Measurements from ENCODE around the gene FGFR2.
"Not testable (repeated sequence)": the region's sequence is repeated elsewhere in the genome, so short reads cannot be mapped to it uniquely, and the experiment has no call there.

The FGFR2 gene

DNA sequence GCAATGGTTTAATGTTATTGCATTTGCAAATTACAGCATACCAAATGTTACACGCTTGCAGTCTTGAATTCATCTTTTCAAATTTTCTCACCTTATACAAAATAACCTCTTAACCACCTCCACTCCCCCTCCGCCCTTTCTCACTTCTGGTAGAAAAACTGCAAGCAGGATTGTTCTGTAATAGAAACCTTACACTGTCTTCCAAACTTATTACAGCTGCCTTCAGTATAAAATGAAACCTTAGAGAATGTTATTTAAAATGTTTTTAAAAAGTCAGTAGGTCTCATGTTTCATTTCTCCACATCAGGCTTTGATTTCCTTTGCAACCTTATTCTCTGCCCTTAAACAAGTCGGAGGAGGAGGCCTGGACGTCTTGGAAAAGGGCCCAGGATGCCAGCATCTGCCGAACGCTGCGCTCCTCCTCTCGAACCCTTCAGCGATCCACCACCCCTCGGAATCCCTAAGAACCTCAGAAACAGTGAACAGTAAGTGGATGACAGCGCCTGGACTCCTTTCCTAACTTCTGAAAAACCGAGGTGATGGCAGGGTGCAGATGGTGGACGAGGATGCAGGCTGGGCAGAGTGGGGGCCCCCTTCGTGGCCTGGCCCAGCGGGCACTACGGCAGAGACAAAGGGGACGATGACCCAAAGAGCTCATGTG is 74.0 kb downstream of the FGFR2 start:
- peak; percentile 45 for DNase-seq (ENCODE audit: low read depth)

DNA sequence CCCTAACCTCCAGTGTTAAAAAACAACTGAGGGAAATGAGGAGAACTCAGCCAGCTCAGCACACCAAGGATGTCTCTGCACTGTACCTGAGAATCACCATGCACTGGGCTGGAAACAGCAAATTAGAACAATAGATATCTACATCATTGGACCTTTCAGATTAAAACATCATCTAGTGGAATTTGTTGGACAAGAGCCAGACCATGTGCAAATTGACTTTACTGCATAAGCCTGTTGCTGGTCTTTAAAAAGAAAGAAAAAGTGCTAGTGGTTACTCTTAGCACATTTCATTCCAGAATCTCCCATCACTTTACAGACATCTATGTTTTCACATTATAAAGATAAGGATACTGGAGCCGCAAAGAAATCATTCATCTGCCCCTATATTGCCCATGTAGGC is 75.4 kb downstream of the FGFR2 start:
- DNase-seq (ENCODE audit: low read depth) = no peak

DNA sequence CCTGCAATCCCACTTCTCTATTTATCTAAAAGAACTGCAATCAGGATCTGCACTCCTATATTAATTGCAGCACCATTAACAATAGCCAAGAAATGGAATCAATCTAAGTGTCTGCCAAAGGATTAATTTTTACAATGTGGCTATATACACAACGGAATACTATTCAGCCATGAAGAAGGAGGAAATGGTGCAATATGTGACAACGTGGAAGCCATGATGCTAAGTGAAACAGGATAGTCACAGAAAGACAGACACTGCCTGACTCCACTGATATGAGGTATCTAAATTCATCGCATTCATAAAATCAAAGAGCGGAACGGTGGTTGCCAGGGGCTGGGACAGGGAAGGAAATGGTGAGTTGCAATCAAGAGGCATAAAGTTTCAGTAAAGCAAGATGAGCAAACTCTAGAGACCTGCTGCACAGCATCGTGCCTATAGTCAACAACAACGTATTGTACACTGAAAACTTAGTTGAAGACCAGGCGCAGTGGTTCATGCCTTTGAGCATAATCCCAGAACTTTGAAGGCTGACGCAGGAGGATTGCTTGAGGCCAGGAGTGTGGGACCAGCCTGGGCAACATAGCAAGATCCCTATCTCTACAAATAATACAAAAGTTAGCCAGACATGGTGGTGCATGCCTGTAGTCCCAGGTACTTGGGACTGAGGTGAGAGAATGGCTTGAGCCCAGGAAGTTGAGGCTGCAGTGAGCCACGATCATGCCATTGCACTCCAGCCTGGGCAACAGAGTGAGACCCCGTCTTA is 76.3 kb downstream of the FGFR2 start:
- DNase-seq (ENCODE audit: low read depth) = no peak

DNA sequence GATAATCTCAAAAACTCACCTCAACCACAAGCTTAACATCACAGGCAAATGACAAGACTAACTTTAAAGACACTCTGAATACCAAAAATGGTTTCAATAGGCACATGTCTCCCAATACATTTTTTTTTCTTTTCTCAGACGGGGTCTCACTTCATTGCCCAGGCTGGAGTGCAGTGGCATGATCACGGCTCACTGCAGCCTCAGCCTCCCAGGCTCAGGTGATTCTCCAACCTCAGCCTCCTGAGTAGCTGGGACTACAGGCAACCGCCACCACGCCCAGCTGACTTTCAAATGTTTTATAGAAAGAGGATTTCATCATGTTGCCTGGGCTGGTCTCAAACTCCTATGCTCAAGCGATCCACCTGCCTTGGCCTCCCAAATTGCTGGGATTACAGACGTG is 77.7 kb downstream of the FGFR2 start:
- not testable (repeated sequence) for DNase-seq (ENCODE audit: low read depth)

DNA sequence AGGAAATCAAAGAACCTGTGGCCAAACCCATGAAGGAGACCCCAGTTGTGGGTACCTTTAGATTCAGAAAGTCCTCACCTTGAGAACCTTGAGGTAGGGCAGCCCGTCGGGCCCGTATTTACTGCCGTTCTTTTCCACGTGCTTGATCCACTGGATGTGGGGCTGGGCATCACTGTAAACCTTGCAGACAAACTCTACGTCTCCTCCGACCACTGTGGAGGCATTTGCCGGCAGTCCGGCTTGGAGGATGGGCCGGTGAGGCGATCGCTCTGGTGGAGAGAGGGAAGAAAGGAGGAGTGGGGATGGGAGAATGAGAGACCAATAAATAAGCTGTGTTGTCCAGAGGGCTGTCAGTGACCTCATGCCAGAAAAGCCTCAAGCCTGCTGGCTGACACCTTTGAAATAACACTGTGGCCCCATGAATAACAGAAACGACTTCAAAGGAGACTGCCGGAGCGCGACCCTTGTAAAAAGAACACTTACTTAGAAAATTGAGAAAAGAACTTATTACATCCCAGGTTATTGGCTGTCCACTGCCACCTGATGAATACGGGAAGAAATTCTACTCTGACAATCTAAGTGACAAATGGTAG is 78.2 kb downstream of the FGFR2 start:
- no peak for DNase-seq (ENCODE audit: low read depth)

DNA sequence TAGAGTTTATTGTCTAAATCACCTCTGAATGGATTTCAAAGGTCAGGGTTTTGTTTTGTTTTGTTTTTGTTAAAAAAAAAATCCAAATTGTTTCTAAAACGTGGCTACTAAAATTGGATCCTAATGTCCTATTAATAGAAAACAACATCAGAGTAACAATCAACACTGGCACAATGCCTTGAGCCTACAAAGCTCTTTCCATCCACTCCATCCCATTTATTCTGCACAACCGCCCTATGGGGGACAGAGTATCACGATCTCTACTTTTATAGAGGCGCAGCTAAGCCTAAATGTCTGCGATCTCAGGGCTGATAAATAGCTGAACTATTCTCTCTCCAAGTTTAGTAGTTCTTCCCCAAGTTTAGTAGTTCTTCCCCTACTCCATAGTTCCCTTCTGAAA is 78.8 kb downstream of the FGFR2 start:
- DNase-seq (ENCODE audit: low read depth) = no peak

DNA sequence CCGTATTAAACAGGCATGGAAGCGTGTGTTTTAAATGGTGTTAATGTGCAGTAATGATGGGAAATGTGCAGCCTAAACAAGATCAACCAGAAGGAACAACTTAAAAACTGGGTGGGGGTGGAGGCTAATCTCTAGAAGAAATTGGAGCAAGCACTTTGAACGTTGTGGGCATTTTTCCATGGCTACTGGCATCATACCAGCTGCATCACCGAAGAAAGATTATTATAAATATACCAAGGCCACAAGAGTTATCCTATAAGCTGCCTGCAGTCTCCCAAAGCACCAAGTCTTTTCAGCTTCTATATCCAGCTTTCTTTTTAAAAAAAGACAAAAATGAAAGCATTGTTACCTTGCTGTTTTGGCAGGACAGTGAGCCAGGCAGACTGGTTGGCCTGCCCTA is 79.9 kb downstream of the FGFR2 start:
- no peak for DNase-seq (ENCODE audit: low read depth)

DNA sequence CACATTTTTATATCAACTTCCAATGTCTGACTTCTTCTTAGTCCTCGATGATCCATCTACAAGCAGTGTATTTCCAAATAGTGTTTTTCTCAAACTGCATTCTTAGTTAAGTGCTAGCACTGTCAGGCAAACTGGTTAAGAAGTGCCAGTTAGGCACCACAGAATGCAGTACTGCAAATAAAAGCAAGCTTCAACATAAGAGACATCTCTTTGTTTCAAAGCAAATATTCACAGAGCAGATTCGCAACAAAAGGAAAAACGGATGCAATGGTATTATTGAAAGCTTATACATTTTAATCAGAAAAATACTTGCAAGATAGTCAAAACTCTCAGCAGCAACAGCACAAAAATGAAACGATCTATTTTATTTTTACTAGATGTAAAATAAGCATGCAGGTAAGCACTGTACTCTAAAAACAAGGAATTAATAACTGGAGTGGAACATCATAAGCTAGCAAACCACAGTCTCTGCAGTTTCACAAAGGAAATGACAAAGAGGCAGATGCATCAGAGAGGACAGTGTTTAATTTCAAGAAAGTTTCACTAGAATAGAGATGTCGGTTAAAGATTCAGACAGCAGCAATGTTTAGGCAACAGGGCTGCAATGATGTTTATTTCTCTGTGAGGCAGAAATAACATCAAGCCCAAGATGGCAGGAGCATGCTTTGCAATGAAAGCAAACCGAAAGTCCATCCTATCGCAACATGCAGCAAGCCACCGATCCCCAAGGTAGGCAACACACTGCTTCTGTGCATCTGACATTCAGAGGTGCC is 82.0 kb downstream of the FGFR2 start:
- no peak for DNase-seq (ENCODE audit: low read depth)

DNA sequence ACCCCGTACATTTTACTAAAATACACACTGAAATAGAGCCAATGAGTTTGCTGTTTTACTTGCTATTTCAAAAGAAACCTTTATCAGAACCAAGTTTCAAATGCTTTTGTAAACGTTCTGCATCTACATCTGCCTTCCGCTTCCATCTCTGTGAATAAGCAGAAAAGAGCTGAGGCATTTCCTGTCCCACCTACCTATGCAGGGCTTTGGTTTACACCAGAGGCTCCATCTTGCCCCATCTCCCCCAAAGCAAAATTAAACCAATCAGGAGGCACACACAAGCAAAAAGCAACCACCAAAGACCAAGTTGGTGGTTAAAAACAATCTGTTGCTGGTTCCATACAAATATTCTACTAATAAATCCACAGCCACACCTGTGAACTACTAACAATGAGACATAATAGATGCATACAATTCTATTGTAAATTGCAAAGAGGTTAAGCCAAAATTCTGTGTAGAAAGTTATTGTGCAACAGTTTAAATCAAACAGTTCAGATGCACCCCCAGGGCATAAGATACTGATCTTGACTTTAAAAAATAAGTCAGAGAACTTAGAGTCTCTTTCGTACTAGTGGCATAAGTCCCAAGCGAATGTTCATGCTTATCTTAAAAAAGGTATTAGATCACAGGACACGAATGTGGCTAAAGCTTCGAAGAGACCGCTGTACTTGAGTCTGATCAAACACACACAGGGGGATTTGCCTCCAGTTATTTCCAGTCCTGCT is 83.9 kb downstream of the FGFR2 start:
- DNase-seq (ENCODE audit: low read depth) = no peak

DNA sequence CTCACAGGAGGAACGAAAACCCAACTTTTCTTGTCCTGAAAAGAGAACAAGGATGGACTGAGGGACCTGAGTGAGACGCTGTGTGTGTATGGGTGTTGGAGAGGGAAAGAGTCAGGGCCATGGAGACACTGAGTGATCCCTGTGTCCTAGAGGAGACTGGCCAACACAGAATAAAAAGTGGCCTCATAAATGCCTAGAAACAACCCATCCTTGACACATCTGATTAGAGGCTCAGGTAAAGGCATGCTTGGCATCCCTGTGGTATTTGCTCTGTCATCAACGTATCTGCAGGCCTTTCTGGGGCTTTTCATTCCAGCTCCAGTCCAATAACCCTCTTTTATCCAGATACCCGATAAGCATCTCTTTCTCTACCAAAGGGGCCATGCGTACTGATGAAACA is 86.3 kb downstream of the FGFR2 start:
- DNase-seq (ENCODE audit: low read depth) = no peak

DNA sequence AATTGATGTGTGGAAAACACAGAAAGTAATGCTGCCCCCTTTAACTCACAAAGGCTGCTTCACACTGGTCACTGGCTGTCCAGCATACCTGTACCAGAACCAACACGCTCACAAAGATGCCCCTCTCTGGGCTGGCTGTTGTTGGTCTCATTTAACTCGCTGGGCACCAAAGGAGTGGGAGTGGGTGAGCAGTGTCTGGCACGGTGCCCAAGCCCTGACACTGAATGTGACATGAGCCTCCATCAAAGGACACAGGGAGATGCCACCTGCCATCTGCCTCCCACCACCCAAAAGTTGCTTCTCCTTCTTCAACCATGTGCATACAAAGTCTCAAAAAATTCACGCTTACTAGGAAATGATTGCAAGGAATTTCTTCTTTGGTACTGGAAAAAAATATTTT is 86.8 kb downstream of the FGFR2 start:
- DNase-seq (ENCODE audit: low read depth) = no peak

DNA sequence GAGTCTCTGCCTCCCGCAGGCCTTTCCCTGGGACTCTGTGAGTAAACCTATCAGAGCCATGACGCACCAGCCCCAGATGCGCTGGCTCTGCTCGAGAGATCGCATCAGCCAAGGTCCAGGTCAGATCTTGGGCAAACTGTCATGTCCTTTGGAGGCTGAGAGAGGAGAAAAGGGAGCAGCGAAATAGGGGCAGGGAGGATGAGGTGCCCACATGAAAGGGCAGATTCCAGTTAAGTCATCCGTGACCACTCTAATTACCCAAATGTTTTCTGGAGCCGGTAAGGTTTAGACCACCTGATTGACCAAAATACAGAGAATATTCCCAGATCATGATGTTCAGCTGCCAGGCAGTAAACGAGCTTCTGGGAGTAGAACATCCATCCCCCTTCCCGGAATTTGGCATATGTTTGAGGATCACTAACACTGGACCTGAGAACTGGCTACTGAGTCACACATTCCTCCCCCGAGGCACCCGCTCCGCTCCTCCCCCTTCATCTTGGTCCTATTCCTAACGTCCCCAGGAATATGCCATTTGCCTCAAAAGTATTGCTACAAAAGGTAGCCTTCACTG is 88.0 kb downstream of the FGFR2 start:
- DNase-seq (ENCODE audit: low read depth) = no peak

DNA sequence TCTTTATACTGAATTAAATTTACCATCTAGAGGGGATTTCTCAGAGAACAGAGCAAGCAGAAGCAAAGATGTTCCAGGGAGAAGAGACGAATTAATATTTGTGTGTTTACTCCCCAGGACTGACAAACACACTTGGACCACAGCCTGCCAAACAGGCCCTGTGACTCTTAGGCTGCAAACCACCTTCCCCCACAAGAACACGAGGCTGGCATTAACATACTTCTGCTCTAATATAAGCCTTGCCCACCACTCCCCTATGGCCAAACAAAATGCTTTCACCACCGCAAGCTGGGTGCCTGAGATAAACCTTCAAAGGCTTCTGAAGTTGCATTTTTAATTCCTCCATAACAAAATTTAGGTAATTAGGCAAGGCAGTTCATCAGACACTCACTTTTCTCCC is 88.4 kb downstream of the FGFR2 start:
- no peak for DNase-seq (ENCODE audit: low read depth)

DNA sequence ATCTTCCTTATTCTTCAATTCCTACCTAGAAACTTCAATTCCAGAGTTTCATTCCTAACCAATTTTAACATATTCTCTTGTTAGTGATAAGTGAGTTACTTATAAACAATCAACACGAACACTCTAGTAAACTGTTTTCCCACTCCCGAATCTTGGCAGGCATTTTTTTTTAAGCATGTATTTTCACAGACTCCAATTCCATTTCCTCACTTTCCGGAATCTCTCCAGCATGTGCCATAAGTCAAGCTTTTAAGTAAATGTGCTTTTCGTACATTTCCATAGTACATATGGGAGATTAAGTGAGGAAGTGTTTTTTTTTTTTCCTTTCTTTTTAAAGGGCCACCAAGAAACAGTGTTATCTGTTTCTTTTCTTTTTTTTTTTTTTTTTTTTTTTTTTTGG is 89.1 kb downstream of the FGFR2 start:
- no peak for DNase-seq (ENCODE audit: low read depth)

DNA sequence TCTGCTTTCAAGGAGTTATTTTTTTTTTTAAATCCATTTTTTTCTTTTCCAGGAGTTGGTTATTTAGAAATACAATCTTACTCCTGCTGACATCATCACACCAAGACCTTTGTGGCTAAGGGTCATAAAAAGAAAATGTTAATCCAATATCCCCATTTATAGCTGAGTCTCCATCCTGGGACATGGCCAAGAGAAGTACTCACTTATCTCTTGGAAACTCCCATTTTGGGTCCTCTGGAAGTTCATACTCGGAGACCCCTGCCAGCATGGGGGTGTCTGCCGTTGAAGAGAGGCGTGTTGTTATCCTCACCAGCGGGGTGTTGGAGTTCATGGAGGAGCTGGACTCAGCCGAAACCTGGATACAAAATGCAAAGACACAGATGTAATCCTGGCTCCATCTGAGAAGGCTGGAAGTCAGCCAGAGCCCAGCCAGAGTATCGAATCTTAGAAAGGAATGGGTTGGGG is 94.6 kb downstream of the FGFR2 start:
- DNase-seq (ENCODE audit: low read depth) = no peak

DNA sequence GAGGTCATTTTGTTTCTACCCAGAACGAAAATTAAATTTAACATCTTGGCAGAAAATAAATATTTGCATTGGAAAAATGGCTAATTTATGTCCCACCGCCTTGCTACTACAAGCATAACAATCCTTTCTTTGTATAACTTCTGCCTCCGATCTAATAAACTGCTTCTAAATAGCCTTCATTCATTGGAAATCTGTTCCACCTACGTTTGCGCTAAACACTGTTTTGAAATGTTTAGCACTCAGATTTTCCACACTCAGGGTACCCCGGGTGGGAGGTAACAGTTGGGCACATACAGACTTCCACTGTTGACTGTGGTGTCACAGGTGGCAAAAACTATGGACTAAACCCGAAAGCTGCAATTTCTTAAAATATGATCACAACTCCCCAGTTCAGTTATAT is 96.4 kb downstream of the FGFR2 start:
- DNase-seq (ENCODE audit: low read depth) = no peak

DNA sequence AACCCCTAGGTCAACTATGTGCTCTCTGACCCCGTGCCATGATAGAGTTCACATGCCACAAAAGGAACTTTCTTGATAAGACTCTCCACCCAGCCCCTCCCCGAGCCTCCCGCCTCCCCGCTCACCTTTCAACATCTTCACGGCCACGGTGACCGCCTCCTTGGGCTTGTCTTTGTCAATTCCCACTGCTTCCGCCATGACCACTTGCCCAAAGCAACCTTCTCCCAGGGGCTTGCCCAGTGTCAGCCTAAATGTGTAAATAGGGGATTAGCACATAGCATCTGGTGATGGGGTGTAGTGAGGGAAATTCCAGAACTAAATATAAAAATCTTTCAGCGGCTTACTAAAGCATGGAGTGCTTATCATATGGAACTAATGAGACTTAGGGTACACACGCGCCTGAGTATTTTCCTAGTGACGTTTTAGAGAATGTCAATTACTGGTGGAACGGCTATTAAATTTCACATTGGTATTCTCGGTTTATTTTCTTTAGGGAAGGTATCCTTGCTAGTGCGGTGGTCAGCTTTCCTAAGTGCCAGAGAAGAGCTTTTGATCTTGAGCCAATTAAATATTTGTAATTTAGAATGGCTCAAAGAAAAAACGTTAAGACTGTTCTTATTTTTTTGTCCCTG is 97.4 kb downstream of the FGFR2 start:
- DNase-seq (ENCODE audit: low read depth) = no peak

DNA sequence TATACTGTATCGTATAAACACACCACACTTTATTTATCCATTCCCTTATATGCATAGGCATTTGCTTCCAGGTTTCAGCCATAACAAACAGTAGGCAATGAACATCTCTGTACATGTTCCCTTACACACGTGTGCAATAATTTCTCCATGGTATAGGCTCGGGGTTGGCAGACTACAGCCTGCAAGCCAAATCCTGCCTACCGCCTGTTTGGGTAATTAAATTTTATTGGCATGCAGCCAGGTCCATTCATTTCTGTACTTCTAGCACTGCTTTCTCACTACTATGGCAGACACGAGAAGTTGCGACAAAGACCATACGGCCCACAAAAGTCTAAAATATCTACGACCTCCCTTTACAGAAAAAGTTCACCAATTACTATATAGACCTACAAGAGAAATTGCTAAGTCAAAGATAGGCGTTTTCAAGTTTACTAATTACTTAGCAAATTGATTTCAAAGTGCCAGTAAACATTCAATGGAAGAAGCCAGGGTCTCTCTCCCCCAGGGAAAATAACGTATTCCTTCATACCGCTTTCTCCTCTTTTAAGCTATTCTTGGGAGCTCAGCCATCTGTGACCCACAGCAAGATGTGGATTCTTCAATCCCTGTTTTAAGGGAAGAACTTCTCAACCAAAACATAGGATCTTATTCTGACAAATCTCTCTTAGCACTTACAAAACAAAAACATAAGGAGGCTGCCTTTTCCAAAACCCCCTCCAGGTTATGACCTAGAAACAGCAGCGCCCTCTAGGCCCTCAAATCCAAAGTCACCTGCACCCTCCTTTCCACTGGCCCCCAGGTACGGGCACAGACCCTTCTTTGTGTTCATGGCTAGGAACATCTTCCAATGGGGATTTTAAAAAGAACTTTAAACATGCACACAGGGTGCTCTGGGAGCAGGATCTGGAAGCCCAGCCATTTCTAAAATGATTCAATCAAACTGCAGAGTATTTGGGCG is 100.5 kb downstream of the FGFR2 start:
- no peak for DNase-seq (ENCODE audit: low read depth)

DNA sequence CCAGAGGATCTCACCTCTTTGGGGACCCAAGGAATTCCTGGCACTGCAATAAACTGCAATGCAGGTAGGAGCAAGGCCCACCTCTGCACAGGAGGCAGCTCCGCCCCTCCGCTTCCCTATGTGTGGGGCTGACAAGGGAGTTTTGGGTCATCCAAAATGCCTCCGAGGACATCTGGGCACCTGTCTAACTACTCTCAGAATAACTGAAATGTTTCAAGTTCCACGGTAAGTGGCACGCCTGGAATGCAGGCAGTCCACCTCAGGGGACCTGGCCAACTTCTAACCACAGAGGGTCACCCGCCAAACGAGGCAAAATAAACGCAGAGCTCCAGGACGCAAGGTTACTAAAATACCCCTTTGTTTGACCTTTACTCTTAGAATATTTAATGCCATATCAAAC is 102.5 kb downstream of the FGFR2 start:
- DNase-seq (ENCODE audit: low read depth) = no peak

DNA sequence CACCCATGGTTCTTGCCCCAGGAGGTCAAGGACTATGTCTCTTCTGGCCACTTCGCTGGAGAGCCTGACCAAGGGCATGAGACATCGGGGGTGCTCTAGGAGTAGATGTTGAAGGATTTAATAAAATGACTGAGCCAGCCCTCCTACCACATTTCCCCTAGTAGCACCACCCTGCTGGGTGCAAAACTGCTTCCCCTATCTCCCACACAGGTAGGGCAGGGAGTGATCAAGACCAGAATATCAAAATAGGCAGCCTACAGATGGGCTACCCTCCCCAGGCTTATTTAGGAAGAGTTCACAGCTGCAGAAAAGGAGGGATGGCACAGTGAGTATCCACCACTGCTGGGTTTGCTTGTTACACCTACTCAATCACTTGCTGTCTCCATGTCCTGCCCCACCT is 103.9 kb downstream of the FGFR2 start:
- DNase-seq (ENCODE audit: low read depth) = no peak

Measured in fibroblast of gingiva (primary cell).